ENCODE measurements around the gene PPP1R37. TPM values are rescaled to one million over a fixed set of nuclear protein-coding genes. Genes with fewer than 3 reads are reported as not detected.

Gene PPP1R37
- total and polyA plus RNA-seq, 2 donors (not counting 1 experiment from before 2014, with no cell fraction given): 20.7 to 28.1 TPM

DNA sequence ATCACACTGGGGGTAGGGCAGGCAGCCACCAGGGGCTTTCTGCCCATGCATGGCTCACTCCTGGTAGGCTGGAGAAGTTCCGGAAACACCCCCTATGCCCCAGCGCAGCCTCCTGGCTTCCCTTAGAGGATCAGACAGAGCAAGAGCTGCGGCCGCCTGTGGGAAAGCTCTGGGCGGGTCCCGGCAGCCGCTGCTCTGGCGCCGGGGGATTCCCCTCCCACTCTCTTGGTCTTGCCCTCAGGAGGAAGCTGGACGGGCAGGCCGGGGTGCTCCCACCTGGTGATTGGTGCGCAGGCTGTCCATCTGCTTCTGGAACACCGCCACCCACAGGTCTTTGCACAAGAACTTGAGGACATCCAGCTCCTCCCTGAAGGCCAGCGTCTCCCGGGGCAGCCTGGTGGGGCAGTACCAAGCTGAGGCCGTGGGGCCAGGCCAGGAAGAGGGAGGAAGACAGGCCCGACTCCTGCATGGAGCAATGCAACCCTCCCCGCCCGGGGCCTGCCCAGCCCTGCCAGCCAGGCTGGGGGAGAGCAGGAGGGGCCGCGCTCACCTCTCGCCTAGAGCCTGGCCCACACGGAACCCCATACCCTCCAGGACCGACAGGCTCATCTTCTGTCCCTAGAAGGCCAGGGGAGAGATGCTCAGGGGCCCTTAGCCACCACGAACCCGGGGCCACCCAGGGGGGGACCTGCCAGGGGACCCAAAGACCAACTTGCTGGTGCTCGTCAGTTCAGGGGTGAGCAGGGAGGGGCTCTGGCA, 71.8 kb downstream of the PPP1R37 start:
- Histone ChIP-seq H3K36me3 (replicated peaks in 1 of 2; ENCODE audit: control extremely low read depth in 1 of 2, control insufficient read depth in 1 of 2, extremely low read depth in 1 of 2, insufficient read depth in 2 of 2, low read length in 1 of 2) (peaks cover 0 to under 1% of the 10 kb centered on the region in 2 experiments), H3K4me2 (replicated peaks; ENCODE audit: low read depth, low read length, poor library complexity, severe bottlenecking) (peak overlapping the region; percentile 71), H4K20me1 (ENCODE audit: control insufficient read depth, insufficient read depth, low read length, poor library complexity, severe bottlenecking) (peaks cover 12% of the 10 kb centered on the region), H3K4me1 (ENCODE audit: control insufficient read depth in 2 of 2, insufficient read depth in 2 of 2, low read length in 2 of 2) (peaks cover 13 to 16% of the 10 kb centered on the region in 2 donors), H3K4me3 (ENCODE audit: control extremely low read depth in 1 of 5, extremely low read depth in 1 of 5, insufficient read depth in 1 of 5, low read depth in 2 of 5, low read length in 4 of 5) (no peak overlapping the region), H3K79me2 (ENCODE audit: control insufficient read depth, insufficient read depth, low read length) (peaks cover 20% of the 10 kb centered on the region), H3K27ac (ENCODE audit: low read length in 2 of 2) (peak overlapping the region in 1 of 2 donors; percentile 42), H3K9me3 (ENCODE audit: control extremely low read depth in 1 of 3, control insufficient read depth in 2 of 3, insufficient read depth in 1 of 3, low read length in 2 of 3) (peaks cover 0 to 3% (median 0%) of the 10 kb centered on the region in 3 donors), H2AFZ (ENCODE audit: insufficient read depth, low read depth, low read length, poor library complexity, severe bottlenecking) (peak overlapping the region; percentile 49), H3K27me3 (replicated peaks in 1 of 4; ENCODE audit: control extremely low read depth in 1 of 4, control insufficient read depth in 3 of 4, insufficient read depth in 4 of 4, low read length in 3 of 4) (peaks cover 0 to 3% (median 0%) of the 10 kb centered on the region in 4 experiments), H3K9ac (ENCODE audit: low read length) (peak overlapping the region; percentile 32)
- no peaks in the 10 kb centered on the region for H3K9me3 Mint-ChIP-seq (ENCODE audit: insufficient read depth)
- intact Hi-C loops (cut with micrococcal nuclease): no loop called here
- WGBS (ENCODE audit: insufficient coverage): 36% methylated on average over 24 of the region's 27 CpGs
- ChIA-PET CTCF (interaction anchor here (1.0 to 1.2 kb wide), 3 partner anchors 14 to 72 kb away, joined by 3 to 5 read pairs (median 3); partner anchors contain the start of genes BLOC1S3 and PPP1R37), POLR2A (interaction anchor here (0.8 kb wide), 1 partner anchor 13 kb away, joined by 4 read pairs; the partner anchor contains the start of genes BLOC1S3 and TRAPPC6A)
- H3K4me3 Mint-ChIP-seq: no peak overlapping the region
- peaks cover 21% of the 10 kb centered on the region for H3K4me1 Mint-ChIP-seq
- H3K27me3 Mint-ChIP-seq: peaks cover 10% of the 10 kb centered on the region
- peak; percentile 75 for ATAC-seq (ENCODE audit: low read depth)
- H3K27ac Mint-ChIP-seq: no peak overlapping the region
- TF ChIP-seq, protein P1, sequence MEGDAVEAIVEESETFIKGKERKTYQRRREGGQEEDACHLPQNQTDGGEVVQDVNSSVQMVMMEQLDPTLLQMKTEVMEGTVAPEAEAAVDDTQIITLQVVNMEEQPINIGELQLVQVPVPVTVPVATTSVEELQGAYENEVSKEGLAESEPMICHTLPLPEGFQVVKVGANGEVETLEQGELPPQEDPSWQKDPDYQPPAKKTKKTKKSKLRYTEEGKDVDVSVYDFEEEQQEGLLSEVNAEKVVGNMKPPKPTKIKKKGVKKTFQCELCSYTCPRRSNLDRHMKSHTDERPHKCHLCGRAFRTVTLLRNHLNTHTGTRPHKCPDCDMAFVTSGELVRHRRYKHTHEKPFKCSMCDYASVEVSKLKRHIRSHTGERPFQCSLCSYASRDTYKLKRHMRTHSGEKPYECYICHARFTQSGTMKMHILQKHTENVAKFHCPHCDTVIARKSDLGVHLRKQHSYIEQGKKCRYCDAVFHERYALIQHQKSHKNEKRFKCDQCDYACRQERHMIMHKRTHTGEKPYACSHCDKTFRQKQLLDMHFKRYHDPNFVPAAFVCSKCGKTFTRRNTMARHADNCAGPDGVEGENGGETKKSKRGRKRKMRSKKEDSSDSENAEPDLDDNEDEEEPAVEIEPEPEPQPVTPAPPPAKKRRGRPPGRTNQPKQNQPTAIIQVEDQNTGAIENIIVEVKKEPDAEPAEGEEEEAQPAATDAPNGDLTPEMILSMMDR (IDR thresholded peaks at IDR 0.05): no peak
- no peak for TF ChIP-seq EZH2 (IDR thresholded peaks at IDR 0.05; ENCODE audit: borderline replicate concordance, insufficient read depth, low read depth, low read length, poor library complexity, severe bottlenecking)
- DNase-seq: peak; percentile 70

DNA sequence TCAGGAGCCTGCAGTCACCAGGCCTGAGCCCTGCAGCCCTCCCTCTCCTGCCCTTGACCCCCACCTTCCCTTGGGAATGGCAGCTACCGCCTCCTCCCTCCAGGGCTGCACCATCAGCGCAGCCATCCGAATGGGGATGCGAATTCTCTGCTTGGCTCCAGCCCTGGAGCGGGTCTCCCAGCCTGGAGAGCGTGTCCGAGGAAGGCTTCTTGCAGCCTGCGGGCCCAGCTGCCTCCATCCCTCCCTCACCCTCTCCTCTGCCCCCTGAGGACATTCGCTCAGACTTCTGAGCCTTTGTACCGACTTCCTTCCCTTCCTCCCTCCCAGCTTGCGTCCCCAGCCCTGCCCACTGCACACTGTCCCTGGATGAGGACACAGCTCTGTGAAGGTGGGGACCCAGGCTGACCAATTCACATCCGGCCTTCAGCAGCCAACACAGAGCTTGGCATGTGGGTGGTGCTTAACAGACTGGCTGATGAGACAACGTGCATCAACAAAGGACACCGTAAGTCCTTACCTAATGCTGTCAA, 73.8 kb downstream of the PPP1R37 start:
- H3K9me3 ChIP-seq (ENCODE audit: control extremely low read depth in 1 of 3, control insufficient read depth in 2 of 3, insufficient read depth in 1 of 3, low read length in 2 of 3): no peaks in the 10 kb centered on the region
- no peak overlapping the region for H3K9ac ChIP-seq (ENCODE audit: low read length)
- Mint-ChIP-seq H3K27me3 (no peaks in the 10 kb centered on the region), H3K4me1 (peaks cover 26% of the 10 kb centered on the region), H3K9me3 (ENCODE audit: insufficient read depth) (no peaks in the 10 kb centered on the region), H3K4me3 (no peak overlapping the region), H3K27ac (no peak overlapping the region)
- TF ChIP-seq, protein P1 (IDR thresholded peaks at IDR 0.05): no peak
- TF ChIP-seq EZH2 (IDR thresholded peaks at IDR 0.05; ENCODE audit: borderline replicate concordance, insufficient read depth, low read depth, low read length, poor library complexity, severe bottlenecking): no peak
- H3K36me3 ChIP-seq (replicated peaks in 1 of 2; ENCODE audit: control extremely low read depth in 1 of 2, control insufficient read depth in 1 of 2, extremely low read depth in 1 of 2, insufficient read depth in 2 of 2, low read length in 1 of 2): peaks cover 0 to 7% of the 10 kb centered on the region in 2 experiments
- H2AFZ ChIP-seq (ENCODE audit: insufficient read depth, low read depth, low read length, poor library complexity, severe bottlenecking): no peak overlapping the region
- H3K27me3 ChIP-seq (replicated peaks in 1 of 4; ENCODE audit: control extremely low read depth in 1 of 4, control insufficient read depth in 3 of 4, insufficient read depth in 4 of 4, low read length in 3 of 4): no peaks in the 10 kb centered on the region
- ATAC-seq (ENCODE audit: low read depth) (no peak), DNase-seq (no peak)
- peaks cover 20 to 27% of the 10 kb centered on the region in 2 donors for H3K4me1 ChIP-seq (ENCODE audit: control insufficient read depth in 2 of 2, insufficient read depth in 2 of 2, low read length in 2 of 2)
- H3K4me2 ChIP-seq (replicated peaks; ENCODE audit: low read depth, low read length, poor library complexity, severe bottlenecking): no peak overlapping the region
- POLR2A ChIA-PET: no interaction called here
- H4K20me1 ChIP-seq (ENCODE audit: control insufficient read depth, insufficient read depth, low read length, poor library complexity, severe bottlenecking): peaks cover 26% of the 10 kb centered on the region
- H3K79me2 ChIP-seq (ENCODE audit: control insufficient read depth, insufficient read depth, low read length): peaks cover 40% of the 10 kb centered on the region
- H3K4me3 ChIP-seq (ENCODE audit: control extremely low read depth in 1 of 5, extremely low read depth in 1 of 5, insufficient read depth in 1 of 5, low read depth in 2 of 5, low read length in 4 of 5): no peak overlapping the region
- intact Hi-C loops (cut with micrococcal nuclease): no loop called here
- 82% methylated on average over 14 of the region's 14 CpGs for WGBS (ENCODE audit: insufficient coverage)
- no peak overlapping the region for H3K27ac ChIP-seq (ENCODE audit: low read length in 2 of 2)
- CTCF ChIA-PET: interaction anchor here (0.6 to 1.6 kb wide), 3 partner anchors 11 to 74 kb away, joined by 3 to 6 read pairs (median 3); partner anchors contain the start of gene TRAPPC6A
